HG03521 (cell line): Measurements from ENCODE around the gene ENO2.

Experiments used
- ATAC-seq: cut with Tn5 transposase; IDR thresholded peaks from one replicate; pipeline ENCODE4 v1.9.1; 2021; ENCODE audit warnings: mild to moderate bottlenecking, moderate library complexity; ENCODE audit not compliant: unreplicated experiment

Gene ENO2

DNA sequence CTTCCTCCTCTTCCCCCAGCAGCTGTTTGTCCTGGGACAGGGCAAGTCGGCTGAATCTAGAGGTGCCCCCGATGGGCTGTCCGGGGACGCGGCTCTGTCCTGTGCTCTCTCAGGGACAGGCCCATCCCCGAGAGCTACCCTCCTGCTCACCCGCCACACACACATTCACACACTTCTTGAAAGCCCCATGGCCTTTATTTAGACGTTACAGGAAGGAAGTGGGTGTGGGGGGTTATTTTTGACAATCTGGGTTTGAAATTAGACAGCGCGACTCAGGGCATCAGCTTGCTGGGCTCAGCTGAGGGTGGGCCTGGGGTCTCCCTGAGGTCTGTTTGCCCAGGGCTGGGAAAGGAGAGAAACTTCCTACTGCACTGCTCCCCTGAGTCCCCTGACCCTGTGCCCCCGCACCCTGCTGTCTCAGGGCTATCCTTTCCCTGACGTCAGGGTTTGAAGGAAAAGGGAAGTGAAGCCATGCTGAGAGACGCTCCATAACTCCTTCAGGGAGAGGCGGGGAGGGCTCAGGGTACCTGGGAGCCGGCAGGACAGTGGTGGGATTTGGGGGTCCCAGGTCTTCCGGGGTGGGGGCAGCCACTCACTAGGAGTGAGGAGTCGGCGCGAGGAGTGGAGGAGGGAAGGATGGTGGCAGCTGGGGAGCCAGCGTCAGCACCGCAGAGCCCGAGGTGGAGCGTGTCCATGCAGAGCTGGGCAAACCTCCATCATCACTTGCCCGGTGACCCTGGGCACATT lies 44.9 kb downstream of the ENO2 start:
- ATAC-seq = peak; percentile 38

DNA sequence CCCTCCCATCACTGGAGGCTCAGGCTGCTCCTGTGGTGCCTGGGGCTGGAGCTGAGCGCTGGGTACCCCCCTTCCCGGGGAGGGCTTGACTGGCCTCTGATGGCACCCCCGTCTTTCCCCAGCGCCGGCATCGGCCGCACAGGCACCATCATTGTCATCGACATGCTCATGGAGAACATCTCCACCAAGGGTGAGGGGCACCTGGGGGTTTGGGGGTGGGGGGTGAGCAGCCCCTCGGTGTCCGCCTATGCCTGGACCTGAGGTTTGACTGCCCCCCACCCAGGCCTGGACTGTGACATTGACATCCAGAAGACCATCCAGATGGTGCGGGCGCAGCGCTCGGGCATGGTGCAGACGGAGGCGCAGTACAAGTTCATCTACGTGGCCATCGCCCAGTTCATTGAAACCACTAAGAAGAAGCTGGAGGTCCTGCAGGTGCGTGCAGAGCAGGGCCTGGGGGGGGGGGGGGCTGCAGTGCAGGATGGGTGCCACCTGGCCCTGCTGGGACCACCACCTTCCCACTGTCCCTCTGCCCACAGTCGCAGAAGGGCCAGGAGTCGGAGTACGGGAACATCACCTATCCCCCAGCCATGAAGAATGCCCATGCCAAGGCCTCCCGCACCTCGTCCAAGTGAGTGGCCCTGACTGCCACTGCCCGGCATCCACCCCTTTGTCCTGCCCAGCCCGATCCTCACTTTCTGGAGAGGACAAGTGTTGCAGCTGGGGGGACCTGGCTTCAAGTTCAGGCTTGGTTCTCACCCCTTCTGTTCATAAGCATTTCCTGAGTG lies 45.6 kb downstream of the ENO2 start:
- no peak for ATAC-seq

DNA sequence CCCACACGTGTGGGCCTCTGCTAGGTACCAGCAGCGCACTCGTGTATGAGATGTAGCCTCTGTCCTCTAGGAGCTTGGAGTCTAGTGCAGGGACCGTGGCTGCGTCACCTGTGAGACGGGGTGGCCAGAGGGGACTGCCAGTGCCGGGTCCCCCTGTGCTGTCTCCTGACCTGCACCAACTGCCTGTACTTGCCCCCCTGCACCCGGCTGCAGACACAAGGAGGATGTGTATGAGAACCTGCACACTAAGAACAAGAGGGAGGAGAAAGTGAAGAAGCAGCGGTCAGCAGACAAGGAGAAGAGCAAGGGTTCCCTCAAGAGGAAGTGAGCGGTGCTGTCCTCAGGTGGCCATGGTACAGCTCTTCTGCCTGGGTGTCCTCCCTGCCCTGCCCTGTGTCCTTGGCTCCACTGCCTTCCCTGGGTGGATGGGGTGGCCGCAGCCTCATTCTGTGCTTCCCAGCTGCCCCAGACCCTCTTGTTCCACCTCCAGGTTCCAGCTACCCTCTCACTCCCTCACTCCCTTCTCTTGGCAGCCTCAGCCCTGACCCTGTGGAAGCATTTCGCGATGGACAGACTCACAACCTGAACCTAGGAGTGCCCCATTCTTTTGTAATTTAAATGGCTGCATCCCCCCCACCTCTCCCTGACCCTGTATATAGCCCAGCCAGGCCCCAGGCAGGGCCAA lies 46.4 kb downstream of the ENO2 start:
- no peak for ATAC-seq

- ATAC-seq = no peak
Measured at GRCh38 chr12:6961278-6961694, 46.9 kb downstream of the ENO2 start.

DNA sequence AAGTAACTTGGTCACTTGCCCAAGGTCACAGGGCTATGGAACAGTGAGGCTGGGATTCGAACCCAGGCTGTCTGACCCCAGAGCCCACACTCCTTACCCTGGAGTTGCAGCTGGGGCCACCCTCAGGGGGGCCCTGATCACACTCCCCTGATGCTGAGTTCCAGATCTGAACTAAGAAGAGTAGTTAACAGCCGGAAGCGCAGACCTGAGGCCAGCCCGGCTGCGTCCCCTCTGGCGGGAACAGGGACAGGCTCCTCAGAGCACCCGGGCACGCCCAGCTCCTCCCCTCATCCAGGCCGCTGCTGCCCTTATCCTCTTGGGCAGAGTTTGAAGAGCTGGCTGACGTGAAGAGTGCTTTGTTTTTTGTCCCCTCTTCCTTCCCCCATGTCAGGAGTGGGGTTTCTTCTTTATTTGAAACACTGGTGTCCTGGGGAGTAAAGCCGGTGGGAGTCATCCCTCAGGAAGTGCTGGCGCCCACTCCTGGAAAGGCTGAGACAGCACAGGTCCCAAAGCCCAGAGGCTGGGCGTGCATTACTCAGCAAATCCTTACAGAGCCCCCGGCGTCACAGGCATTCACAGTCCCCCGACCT lies 47.4 kb downstream of the ENO2 start:
- no peak for ATAC-seq

DNA sequence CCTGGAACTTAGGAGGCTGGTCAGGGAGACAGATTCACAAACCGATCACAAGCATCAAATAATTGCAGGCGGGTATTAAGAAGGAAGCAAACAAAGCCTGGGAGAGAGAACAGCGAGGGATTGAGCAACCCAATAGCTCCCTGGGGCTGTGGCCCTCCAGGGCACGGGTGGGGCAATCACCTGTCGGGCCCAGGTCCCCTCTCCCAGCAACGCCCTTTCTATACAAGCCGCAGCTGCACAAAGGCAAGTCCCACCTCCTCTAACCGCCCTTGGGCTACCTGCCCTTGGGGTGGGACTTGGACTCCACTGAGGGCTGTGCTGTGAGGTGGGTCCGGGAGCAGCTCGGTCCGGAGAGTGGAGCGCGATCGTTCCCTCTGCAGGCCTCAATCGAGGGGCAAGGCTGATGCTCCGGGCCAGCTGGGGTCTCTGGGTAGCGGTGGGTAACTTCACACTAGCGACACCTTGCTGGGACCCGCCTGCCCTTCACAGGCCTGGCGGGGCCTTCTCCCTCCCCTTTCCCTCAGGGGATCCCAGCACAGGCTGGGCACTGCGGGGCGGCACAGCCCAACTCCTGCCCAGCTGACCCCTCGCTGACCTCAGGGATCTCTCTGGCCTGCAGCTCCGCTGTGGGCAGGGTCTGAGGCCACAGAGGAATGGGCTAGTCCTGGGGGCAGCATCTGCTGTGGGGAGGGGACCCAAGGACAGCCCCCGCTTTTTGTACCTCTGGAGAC lies 48.1 kb downstream of the ENO2 start:
- no peak for ATAC-seq

- no peak for ATAC-seq
Measured at GRCh38 chr12:6963016-6963731, 48.8 kb downstream of the ENO2 start.

DNA sequence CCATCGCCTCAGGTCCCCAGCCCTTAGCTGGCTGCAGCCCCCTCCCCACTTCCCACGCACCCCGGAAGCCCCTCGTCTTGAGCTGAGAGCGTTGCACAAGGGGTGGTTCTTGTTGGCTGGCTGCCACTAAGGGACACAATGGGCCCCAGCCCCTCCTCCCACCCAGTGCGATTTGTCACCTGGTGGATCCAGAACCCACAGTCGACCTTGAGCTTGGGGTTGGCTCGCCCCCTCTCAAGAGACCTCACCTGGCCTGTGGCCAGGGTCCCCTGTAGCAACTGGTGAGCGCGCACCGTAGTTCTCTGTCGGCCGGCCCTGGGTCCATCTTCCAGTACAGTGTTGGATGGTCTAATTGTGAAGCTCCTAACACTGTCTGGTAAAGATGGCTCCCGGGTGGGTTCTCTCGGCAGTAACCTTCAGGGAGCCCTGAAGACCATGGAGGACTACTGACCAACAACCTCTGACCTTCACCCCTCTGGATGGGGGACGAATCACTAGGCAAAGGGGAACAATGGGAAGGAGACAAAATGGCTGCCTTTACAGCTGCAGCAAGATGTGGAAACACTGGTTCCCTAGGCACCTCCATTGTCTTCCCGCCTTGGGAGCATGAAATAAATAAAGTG lies 49.5 kb downstream of the ENO2 start:
- no peak for ATAC-seq

- ATAC-seq = no peak
Measured at GRCh38 chr12:6964605-6965025, 50.2 kb downstream of the ENO2 start.

- ATAC-seq = no peak
Measured at GRCh38 chr12:6965026-6965661, 50.8 kb downstream of the ENO2 start.

GRCh38 chr12:6965714-6966113 lies 51.3 kb downstream of the ENO2 start:
- ATAC-seq = no peak

- no peak for ATAC-seq
Measured at GRCh38 chr12:6966351-6966750, 52.0 kb downstream of the ENO2 start.

- no peak for ATAC-seq
Measured at GRCh38 chr12:6967651-6968100, 53.3 kb downstream of the ENO2 start.

- ATAC-seq = no peak
Measured at GRCh38 chr12:6968426-6968825, 54.0 kb downstream of the ENO2 start.

GRCh38 chr12:6970096-6970527 lies 55.7 kb downstream of the ENO2 start:
- peak; percentile 29 for ATAC-seq
